ENCODE results near the gene CCDC149. TPM values are rescaled to one million over a fixed set of nuclear protein-coding genes. Genes with fewer than 3 reads are reported as not detected.

The CCDC149 gene
- total and polyA plus RNA-seq, 2 experiments from 2014 or later = 12.3 to 13.3 TPM

DNA sequence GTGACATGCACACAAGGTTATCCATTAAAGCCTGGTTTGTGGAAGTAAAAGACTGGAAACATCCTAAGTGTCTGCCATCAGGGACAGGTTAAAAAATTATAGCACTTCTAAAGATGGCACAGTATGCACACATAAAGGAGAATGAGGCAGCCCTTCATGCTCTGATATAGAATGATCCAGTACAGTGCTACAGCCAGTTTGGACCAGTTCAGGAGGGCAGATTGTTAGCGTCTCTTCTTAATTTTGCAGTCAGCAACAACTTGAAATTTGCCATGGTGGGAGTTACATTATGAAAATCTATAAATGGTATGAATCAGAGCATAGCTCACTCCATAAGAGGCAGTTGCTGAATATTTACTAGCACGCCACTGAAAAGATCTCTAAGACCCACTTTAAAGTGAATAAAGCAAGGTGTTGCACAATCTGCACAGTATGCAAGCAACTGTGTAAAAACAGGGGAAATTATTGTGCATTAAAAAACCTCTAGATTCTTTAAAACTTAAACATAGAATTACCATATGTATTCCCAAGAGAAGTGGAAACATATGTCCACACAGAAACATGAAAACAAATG lies 137.7 kb downstream of the CCDC149 start:
- no peak overlapping the region for H3K27ac ChIP-seq
- WGBS (ENCODE audit: low lambda C conversion rate, missing lambda C conversion rate) = 67% methylated on average over 2 of the region's 2 CpGs

DNA sequence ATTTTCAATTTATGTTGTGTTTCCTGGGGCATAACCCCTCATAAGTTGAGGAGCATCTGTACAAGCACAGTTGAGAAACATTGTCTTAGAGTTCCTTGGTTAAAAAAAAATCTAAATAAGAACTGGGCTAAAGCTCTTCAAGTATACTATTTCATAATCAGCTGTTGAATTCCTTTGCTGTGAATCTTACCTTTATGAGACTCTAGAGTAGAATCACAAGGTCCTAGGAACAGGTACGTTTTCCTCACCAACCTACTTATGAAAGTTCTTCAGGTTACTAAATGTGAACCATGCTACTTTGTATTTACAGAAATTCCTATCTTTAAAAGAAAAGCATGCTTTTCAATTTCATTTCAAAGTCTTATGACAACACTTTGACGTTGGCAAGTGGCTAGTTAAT lies 138.4 kb downstream of the CCDC149 start:
- no peaks in the 10 kb centered on the region for H3K79me2 ChIP-seq
- no peaks in the 10 kb centered on the region for H4K20me1 ChIP-seq (ENCODE audit: insufficient read depth, poor library complexity, severe bottlenecking)
- H3K27ac ChIP-seq = no peak overlapping the region
- no peaks in the 10 kb centered on the region for H3K9me3 ChIP-seq (ENCODE audit: low read depth)
- H3K4me3 ChIP-seq = no peak overlapping the region
- no peak overlapping the region for H3K4me2 ChIP-seq
- TF ChIP-seq, protein P1, sequence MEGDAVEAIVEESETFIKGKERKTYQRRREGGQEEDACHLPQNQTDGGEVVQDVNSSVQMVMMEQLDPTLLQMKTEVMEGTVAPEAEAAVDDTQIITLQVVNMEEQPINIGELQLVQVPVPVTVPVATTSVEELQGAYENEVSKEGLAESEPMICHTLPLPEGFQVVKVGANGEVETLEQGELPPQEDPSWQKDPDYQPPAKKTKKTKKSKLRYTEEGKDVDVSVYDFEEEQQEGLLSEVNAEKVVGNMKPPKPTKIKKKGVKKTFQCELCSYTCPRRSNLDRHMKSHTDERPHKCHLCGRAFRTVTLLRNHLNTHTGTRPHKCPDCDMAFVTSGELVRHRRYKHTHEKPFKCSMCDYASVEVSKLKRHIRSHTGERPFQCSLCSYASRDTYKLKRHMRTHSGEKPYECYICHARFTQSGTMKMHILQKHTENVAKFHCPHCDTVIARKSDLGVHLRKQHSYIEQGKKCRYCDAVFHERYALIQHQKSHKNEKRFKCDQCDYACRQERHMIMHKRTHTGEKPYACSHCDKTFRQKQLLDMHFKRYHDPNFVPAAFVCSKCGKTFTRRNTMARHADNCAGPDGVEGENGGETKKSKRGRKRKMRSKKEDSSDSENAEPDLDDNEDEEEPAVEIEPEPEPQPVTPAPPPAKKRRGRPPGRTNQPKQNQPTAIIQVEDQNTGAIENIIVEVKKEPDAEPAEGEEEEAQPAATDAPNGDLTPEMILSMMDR (IDR thresholded peaks at IDR 0.05; ENCODE audit: poor library complexity) = no peak
- TF ChIP-seq EZH2phosphoT487 (IDR thresholded peaks at IDR 0.05; ENCODE audit: low read depth, severe bottlenecking, unreplicated experiment) (no peak), EZH2 (IDR thresholded peaks at IDR 0.05; ENCODE audit: borderline replicate concordance) (no peak)
- H3K4me1 ChIP-seq (ENCODE audit: insufficient read depth) = peaks cover 5% of the 10 kb centered on the region
- 38% methylated on average over 2 of the region's 2 CpGs for WGBS (ENCODE audit: low lambda C conversion rate, missing lambda C conversion rate)
- no peak overlapping the region for H2AFZ ChIP-seq
- H3K27me3 ChIP-seq = no peaks in the 10 kb centered on the region
- DNase-seq (ENCODE audit: low spot score) = peak; percentile 19
- H3K36me3 ChIP-seq (replicated peaks; ENCODE audit: insufficient read depth, low read depth) = no peaks in the 10 kb centered on the region
- H3K9me2 ChIP-seq (replicated peaks; ENCODE audit: insufficient read depth) = no peaks in the 10 kb centered on the region

More for the DNA sequence above, 137.7 kb downstream of the CCDC149 start:
- no peak for TF ChIP-seq EZH2 (IDR thresholded peaks at IDR 0.05; ENCODE audit: borderline replicate concordance)
- TF ChIP-seq, protein P1 (IDR thresholded peaks at IDR 0.05; ENCODE audit: poor library complexity) = no peak
- TF ChIP-seq EZH2phosphoT487 (IDR thresholded peaks at IDR 0.05; ENCODE audit: low read depth, severe bottlenecking, unreplicated experiment) = no peak
- Histone ChIP-seq H3K27me3 (no peaks in the 10 kb centered on the region), H4K20me1 (ENCODE audit: insufficient read depth, poor library complexity, severe bottlenecking) (no peaks in the 10 kb centered on the region), H3K4me2 (no peak overlapping the region), H3K9me3 (ENCODE audit: low read depth) (no peaks in the 10 kb centered on the region), H3K36me3 (replicated peaks; ENCODE audit: insufficient read depth, low read depth) (no peaks in the 10 kb centered on the region), H3K9me2 (replicated peaks; ENCODE audit: insufficient read depth) (no peaks in the 10 kb centered on the region), H3K79me2 (no peaks in the 10 kb centered on the region), H3K4me3 (no peak overlapping the region), H3K4me1 (ENCODE audit: insufficient read depth) (peaks cover 5% of the 10 kb centered on the region), H2AFZ (no peak overlapping the region)
- no peak for DNase-seq (ENCODE audit: low spot score)

DNA sequence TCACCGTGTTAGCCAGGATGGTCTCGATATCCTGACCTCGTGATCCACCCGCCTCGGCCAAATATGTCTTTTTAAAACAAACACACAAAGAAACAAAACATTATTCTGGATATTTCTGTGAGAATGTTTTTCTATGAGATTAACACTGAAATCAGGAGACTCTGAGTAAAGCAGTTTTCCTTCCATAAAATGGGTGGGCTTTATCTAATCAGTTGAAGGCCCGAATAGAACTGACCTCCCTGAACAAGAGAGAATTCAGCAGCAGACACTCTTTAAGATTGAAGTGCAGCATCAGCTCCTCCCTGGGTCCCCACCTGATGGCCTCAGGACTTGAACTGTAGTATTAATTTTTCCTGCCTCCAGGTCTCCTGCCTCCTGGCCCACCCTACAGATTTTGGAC lies 139.9 kb downstream of the CCDC149 start:
- over 99% methylated on average over 6 of the region's 6 CpGs for WGBS (ENCODE audit: low lambda C conversion rate, missing lambda C conversion rate)
- TF ChIP-seq EZH2phosphoT487 (IDR thresholded peaks at IDR 0.05; ENCODE audit: low read depth, severe bottlenecking, unreplicated experiment) = no peak
- TF ChIP-seq EZH2 (IDR thresholded peaks at IDR 0.05; ENCODE audit: borderline replicate concordance) = no peak
- TF ChIP-seq, protein P1 (IDR thresholded peaks at IDR 0.05; ENCODE audit: poor library complexity) = no peak

More for the DNA sequence above, 139.9 kb downstream of the CCDC149 start:
- Histone ChIP-seq H3K9me3 (ENCODE audit: low read depth) (no peaks in the 10 kb centered on the region), H3K27ac (no peak overlapping the region), H3K4me1 (ENCODE audit: insufficient read depth) (peaks cover 2% of the 10 kb centered on the region), H3K79me2 (no peaks in the 10 kb centered on the region), H3K4me3 (no peak overlapping the region), H4K20me1 (ENCODE audit: insufficient read depth, poor library complexity, severe bottlenecking) (no peaks in the 10 kb centered on the region), H3K36me3 (replicated peaks; ENCODE audit: insufficient read depth, low read depth) (no peaks in the 10 kb centered on the region), H3K4me2 (no peak overlapping the region), H2AFZ (no peak overlapping the region), H3K9me2 (replicated peaks; ENCODE audit: insufficient read depth) (no peaks in the 10 kb centered on the region), H3K27me3 (no peaks in the 10 kb centered on the region)
- no peak for DNase-seq (ENCODE audit: low spot score)
